GM18870 (cell line): ENCODE measurements around the gene CTSZ.
"Not testable (repeated sequence)": the region's sequence is repeated elsewhere in the genome, so short reads cannot be mapped to it uniquely, and the experiment has no call there.

Source experiments
- ATAC-seq: cut with Tn5 transposase; IDR thresholded peaks from one replicate; pipeline ENCODE4 v1.9.1; 2021; ENCODE audit warnings: moderate library complexity; ENCODE audit not compliant: unreplicated experiment

Gene CTSZ

DNA sequence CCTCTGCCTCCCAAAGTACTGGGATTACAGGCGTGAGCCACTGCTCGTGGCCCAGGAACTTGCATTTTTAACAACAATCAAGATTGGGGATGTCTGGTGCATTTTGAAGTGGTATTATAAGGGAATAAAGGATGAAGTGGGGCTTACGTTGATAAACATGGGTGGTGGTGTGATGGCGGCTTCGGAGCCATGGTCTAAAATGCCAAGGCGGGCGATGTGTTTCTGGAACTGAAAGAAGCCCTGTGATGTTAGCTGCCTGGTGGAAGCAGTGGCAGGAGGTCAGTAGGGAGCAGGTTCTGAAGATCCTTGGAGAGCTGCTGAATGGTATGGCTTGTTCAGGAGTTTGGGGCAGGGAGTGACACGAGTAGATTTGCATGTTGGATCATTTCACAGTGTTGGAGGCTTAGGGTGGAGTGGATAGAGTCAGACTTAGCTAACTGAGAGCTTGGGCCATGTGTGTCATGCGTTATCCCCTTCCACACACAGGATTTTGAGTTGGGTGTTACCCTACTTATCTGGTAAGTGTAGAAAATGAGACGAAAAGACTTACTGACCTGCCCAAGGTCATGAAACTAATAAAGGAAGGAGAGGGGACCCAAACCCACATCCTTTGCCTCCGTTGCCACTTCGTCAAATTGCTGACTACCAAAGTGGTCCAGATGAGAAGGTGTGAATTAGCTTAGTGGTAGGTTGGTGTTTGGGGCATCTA lies 24.5 kb downstream of the CTSZ start:
- ATAC-seq: no peak

DNA sequence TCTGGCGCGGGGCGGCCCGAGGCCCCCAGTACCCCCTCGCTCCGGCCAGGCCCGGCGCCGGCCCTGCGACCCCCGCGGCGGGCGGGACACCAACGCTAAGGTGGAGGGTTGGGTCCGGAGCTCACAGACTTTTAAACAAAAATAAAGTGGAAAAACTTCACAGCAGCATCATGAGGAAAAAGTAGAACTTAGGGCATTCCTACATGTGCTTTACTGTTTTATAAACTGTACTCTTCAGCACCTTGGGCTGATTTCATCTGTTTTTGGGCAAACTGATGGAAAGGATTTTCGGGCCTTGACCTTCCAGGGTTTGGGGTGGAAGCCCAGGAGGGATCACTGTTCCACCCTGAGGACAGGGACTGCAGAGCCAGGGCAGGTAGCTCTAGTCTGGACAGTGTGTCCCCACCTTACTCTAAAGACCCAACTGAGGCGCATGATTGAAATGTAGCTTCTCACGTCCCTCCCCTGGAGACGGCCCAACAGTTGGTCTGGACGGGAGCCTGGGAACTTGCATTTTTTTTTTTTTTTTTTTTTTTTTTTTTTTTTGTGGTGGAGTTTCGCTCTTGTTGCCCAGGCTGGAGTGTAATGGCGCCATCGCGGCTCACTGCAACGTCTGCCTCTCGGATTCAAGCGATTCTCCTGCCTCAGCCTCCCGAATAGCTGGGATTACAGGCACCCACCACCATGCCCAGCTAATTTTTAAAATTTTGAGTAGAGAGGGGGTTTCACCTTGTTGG lies 25.3 kb downstream of the CTSZ start:
- ATAC-seq: no peak

DNA sequence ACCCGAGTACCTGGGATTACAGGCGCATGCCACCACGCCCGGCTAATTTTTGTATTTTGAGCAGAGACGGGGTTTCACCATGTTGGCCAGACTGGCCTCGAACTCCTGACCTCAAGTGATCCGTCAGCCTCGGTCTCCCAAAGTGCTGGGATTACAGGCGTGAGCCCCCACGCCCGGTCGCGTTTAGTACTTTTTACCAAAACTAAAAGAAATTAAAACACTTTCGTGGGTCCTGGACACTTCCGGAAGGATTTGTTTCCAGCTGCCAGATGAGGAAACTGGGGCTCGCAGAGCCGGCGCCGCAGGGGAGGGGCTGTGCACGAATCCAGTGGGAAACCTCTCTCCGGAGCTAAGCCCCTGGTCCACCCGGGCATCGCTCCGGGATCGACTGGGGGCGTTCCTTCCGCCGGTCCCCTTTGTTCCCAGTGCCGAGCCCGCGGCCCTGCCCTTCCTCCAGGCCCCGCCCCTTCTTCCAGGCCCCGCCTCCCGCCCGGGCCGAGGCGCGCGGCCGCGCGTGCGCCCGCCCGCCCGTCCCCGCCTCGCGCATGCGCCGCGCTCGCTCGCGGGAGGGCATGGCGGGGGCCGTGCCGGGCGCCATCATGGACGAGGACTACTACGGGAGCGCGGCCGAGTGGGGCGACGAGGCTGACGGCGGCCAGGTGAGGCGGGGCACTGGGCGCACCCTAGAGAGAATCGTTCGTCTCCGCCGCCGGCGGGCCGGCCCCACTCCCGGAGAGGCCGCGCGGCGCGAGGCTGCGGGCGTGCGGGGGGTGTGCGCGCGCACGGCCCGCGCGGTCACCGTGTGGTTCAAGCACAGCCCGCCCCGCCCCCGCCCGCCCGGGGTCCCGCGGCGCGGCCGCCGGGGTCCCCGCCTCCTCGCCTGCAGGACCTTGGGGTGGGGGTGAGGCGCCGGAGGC lies 26.1 kb downstream of the CTSZ start, which contains the start of gene NELFCD:
TSS of gene NELFCD (plus strand) at position 546 of the 917 bp plus-strand sequence. CDS start at position 600, 54 bp downstream.
- no peak for ATAC-seq

DNA sequence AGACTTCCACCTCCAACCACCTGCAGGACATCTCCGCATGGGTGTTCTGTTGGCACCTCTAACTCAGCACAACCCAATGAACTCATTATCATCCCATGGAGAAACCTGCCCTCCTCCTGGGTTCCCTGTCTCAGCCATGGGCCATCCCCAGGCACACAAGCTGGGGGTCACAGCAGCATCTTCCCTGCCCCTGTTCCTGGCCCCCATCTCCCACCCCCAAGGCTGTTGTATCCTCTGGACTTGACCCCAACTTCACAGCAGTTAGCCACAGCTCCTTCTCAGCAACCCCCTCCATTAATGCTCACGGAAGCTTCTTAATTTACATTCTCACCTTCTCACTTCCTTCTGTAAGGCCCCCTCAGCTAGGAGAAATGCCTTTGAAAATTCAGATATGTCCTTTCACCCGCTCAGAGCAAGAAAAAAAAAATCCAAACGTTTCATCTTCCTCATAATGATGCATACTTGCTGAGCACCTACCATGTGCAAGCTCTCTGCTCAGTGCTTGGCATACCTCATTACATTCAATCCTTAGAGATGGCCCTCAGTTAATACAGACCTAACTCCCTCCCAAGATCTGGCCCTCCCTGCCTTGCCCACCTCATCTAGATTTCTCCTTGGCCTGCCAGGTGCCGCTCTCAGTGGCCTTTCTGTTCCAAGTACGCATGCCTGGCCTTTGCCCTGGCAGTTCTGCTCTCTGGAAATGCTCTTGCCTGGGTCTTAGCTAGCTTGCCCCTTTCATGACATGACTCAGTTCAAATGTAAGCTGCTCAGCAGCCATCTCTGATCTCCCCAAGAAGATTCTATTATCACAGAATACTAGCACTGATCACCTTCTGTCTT lies 28.5 kb downstream of the CTSZ start:
- no peak for ATAC-seq

DNA sequence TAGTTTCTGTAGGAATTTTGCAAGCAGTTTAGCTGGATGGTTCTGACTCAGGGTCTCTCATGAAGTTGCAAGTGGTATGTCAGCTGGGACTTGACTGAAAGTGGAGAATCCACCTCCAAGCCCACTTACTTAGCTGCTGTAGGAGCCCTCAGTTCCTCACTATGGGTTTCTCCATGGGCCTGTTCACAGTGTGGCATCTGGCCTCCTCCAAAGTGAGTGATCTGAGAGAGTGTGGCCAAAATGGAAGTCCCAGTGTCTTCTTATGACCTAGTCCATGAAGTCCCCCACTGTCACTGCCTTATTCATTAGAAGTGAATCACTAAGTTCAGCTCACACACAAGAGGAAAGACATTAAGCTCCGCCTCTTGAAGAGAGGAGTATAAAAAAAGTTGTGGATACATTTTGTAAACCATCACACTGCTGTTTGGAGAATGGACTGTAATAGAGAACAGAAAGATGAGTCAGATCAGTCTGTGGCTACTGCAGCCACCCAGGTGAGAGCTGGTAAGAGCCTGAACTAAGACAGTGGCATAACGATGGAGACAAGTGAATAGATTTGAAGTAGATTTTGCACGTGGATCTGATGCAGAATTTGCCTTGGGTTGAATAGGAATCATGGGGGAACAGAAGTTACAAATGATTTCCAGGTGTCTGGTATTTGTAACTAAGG lies 30.9 kb downstream of the CTSZ start:
- no peak for ATAC-seq

DNA sequence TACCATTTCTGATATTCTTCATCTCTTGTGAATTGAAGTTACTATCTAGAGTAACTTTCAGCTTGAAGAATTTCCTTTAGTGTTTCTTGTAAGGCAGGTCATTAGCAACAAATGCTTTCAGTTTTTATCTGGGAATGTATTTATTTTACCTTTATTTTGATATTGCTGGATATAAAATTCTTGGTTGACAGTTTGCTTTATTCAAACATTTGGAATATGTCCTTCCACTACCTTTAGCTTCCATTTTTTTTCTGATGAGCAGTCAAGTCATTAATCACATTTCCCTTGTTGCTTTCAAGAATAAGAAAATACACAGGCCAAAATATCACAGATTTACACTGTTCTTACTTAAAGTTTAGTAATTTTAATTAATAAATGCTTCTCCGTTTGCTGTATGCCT lies 31.7 kb downstream of the CTSZ start:
- no peak for ATAC-seq

DNA sequence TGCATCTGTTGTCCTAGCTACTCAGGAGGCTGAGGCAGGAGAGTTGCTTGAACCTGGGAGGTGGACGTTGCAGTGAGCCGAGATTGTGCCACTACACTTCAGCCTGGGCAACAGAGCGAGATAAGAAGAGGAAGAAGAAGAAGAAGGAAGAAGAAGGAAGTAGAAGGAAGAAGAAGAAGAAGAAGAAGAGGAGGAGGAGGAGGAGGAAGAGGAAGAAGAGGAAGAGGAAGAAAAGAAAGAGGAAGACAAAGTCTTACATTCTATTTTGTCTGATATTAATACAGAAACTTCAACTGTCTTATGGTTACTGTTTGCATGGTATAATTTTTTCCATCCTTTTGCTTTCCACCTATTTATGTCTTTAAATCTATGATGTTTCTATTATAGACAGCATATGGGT lies 33.2 kb downstream of the CTSZ start:
- no peak for ATAC-seq

DNA sequence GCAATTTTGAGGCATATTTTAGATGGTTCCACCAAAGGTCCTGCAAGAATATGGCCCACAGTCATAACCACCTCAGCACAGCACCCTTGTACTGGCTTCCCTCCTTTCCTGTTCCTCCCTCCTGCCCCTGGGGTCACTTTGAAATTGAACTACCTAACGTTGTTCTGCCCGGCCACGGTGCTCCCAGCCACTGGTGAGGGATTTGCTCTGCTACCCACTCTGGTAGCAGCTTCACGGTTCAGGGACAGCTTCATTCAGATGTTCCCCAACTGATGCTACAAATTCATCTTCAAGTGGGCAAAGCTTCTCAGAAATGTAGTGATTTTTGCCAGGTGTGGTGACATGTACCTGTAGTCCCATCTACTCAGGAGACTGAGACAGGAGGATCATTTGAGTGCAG lies 33.9 kb downstream of the CTSZ start:
- no peak for ATAC-seq

DNA sequence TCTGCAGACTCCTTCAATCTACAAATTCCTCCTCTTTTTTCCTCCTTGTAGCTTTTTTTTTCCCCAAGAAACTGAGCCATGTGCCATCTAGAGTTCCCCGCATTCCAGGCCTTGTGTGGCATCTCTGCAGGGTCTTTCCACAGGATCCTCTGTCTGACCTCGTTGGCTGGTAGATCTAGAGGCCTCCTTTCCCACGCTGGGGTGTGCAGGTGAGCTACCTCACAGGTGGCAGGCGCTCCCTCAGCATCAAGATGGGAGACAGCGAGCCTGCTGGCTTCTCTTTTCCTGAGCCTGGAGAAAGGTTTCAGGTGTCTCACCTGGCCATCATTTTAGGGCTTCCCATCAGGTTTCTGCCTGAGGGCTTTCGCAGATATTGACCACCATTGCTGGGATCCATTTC lies 35.6 kb downstream of the CTSZ start:
- ATAC-seq: no peak

DNA sequence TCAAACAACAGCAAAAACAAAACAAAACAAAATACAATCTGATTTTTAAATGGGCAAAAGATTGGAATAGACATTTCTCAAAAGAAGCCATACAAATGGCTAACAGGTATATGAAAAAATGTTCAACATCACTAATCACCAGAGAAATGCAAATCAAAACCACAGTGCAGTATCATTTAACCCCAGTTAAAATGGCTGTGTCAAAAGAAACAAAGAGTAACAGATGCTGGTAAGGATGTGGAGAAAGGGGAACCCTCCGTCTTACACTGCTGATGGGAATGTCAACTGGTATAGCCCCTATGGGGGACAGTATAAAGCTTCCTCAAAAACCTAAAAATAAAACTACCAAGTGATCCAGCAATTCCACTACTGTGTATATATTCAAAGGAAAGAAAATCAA lies 36.9 kb downstream of the CTSZ start:
- ATAC-seq: no peak

DNA sequence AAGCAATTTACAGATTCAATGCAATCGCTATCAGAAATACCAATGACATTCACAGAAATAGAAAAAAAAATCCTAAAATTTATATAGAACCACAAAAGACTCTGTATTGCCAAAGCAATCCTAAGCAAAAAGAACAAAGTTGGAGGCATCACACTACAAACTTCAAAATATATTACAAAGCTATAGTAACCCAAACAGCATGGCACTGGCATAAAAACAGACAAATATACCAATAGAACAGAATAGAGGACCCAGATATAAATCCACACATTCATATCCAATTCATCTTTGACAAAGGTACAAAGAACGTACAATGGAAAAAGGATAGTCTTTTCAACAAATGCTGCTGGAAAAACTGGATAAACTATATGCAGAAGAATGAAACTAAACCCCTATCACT lies 37.6 kb downstream of the CTSZ start:
- ATAC-seq: no peak

DNA sequence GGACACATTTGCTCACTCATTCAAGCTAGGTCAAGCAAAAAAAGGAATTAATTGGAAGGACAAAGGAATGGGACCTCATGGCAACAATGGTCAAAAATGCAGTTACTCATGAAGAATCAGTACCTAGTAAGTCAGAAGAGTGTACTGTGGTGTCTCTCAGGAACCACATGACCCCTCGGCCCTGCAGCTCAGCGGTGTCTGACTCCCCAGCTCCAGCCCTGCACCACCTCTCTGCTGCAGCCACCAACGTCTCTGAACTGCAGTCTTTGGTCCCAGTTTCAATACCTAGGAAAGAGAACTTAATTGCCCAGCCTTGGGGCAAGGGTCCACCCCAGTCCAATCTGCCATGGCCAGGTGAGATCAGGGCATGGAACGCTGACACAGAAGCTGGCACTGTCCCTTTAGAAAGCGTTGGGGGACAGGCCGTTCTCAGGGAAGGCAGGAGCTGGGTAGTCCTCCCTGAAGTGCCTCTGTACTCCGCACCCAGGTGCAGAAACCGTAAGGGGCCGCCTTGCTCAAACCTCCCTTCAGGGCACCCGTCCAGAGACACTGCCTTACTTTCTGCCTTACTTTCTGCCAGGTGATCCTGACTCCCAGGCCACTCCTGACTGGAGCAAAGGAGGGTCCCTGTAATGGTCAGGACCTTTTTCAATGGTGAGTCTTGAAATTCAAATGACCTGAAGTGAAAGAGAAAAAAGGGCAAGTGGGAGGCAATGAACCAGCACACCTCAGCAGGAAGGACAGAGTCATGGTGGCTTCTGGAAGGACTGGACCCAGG lies 39.2 kb downstream of the CTSZ start:
- ATAC-seq: no peak

DNA sequence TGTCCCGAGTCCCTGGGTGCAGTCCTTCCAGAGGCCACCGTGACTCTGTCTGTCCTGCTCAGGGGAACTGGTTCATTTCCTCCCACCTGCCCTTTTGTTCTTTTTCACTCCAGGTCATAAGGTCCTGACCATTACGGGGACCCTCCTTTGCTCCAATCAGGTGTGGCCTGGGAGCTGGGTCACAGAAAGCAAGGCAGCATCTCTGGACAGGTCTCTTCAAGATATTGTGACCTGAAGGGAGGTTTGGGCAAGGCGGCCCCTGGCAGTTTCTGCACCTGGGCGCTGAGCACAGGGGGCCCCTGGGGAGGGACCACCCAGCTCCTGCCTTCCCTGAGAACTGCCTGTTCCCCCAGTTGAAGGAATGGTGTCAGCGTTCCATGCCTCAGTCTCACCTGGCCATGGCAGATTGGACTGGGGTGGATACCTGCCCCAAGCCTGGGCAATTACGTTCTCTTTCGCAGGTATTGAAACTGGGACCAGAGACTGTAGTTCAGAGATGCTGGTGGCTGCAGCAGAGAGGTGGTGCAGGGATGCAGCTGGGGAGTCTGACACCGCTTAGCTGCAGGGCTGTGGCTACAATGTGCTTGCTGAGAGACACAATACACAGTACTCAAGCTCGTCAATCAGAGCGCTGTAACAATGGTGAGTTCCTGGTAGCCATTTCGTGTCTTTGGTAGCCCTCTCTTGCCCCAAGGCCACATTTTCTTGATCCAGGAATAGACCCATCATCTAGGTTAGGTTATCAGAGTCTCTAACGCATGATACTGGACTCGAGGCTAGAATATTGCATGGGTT lies 41.6 kb downstream of the CTSZ start:
- no peak for ATAC-seq

DNA sequence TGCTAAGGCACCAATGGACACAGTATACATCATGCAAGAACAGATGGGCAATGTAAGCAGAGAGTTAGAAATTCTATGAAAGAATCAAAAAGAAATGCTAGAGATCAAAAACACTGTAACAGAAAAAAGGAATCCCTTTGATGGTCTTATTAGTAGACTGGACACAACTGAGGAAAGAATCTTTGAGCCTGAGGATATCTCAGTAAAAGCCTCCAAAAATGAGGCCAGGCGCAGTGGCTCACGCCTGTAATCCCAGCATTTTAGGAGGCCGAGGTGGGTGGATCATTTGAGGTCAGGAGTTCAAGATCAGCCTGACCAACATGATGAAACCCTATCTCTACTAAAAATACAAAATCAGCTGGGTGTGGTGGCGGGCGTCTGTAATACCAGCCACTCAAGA lies 43.1 kb downstream of the CTSZ start:
- not testable (repeated sequence) for ATAC-seq

DNA sequence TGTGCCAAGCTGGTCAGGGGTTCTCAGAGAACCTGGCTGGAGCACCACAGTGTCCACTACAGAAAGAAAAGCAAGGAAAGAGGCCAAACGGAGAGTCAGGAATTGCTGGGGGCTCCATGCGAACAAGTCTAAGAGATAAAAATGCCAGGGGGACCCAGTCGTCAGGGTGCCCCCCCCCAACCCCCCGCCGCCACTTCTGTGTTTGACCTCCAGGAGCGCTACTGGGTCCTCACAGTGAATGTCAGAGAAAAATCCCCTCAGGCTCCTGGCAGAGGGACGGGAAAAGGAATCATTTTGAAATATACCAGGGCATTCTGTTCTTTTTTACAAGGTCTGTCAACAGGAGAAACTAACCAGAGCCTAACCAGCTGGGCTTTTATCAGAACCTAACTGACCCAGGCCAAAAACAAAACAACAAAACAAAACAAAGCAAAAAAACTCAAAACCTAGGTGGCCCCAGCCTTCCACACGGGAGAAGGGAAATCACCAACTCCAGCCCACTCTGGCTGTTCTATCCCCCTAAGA lies 43.9 kb downstream of the CTSZ start:
- no peak for ATAC-seq

DNA sequence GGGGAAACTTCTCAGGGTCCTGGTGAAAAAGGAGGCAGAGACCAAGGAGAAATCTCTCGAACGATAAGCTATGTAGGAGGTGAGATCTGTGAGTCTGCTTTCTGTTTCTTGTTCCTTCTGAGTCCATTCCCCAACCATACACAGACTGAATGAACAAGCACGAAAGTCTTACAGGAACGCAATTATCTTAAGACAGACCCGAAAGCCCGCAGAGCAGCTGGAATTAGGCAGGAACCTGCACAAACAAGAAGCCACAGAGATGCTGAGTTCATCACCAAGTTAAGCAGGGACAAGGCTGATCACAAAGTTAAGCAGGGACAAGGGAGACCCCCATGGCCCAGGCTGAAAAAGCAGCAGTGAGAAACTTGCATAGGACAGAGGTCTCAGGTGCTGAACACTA lies 47.4 kb downstream of the CTSZ start:
- ATAC-seq: no peak

DNA sequence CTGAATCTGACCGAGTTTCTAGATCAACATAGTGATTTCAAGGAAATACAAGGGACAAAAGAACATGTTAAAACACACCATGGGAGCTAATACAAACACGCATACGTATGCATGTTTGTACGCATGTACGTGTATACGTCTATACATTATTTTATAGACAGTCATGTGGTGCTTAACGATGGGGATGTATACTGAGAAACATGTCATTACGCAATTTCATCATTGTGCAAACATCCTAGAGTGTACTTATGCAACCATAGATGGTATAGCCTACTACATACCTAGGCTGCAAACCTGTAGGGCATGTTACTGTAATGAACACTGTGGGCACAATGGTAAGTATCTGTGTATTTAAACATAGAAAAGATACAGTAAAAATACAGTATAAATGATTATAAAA lies 51.0 kb downstream of the CTSZ start:
- no peak for ATAC-seq

DNA sequence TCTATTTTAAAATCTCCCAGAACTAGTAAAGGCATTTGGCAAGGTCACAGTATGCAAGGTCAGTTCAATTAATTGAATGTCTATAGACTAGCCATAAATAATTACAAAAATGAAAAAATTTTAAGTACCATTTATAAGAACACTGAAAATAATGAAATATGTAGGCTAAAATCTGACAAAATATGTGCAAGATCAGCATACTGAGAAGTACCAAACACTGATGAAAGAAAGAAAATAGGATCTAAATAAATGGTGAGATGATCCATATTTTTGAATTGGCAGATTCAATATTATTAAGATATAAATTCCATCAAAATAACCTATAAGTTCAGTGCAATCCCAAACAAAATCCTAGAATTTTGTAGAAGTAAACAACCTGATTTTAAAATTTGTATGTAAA lies 54.0 kb downstream of the CTSZ start:
- no peak for ATAC-seq
